Measurements from ENCODE around the gene DPYD. TPM values are rescaled to one million over a fixed set of nuclear protein-coding genes. Genes with fewer than 3 reads are reported as not detected.

DPYD gene
- total and polyA plus RNA-seq, 10 of the 15 experiments (the other 5 are each of a cell fraction or from before 2014, with no cell fraction given): 5.7 to 23.8 (median 10.2) TPM

- BruUV-seq (replicated peaks): no TSS peak
- ChIA-PET SMC1A (ENCODE audit: uncharacterized antibody, unreplicated experiment) (interaction anchor here (0.6 to 1.3 kb wide), 4 partner anchors 29 to 134 kb away, joined by 3 read pairs; no protein-coding TSS in a partner anchor), RAD21 (ENCODE audit: unreplicated experiment) (interaction anchor here (1.1 to 1.5 kb wide), 3 partner anchors 17 to 253 kb away, joined by 3 to 5 read pairs (median 4); no protein-coding TSS in a partner anchor)
Observed at GRCh38 chr1:97271916-97272788, 648.7 kb downstream of the DPYD start.

More at GRCh38 chr1:97271916-97272788, 648.7 kb downstream of the DPYD start:
- H3K4me3 ChIP-seq: no peak overlapping the region
- H3K36me3 ChIP-seq (ENCODE audit: control insufficient read depth in 2 of 2, insufficient read depth in 2 of 2, low read length in 1 of 2): no peaks in the 10 kb centered on the region
- intact Hi-C loops (cut with micrococcal nuclease; ENCODE audit: unreplicated experiment): no loop called here
- ChIA-PET CTCF (interaction anchor here (1.3 to 3.8 kb wide), 2 partner anchors 28 to 254 kb away, joined by 6 to 12 read pairs; no protein-coding TSS in a partner anchor), POLR2A (interaction anchor here (0.6 kb wide), 1 partner anchor 103 kb away, joined by 8 read pairs; no protein-coding TSS in a partner anchor)
- FAIRE-seq (peak; percentile 44), DNase-seq (ENCODE audit: low read depth, low spot score) (no peak), ATAC-seq (peak; percentile 23)
- 0% methylated on average over 6 of the region's 6 CpGs for WGBS (ENCODE audit: insufficient coverage, insufficient replicate concordance, low lambda C conversion rate, missing lambda C conversion rate)
- H4K20me1 ChIP-seq (ENCODE audit: control insufficient read depth, insufficient read depth): no peaks in the 10 kb centered on the region
- no peaks in the 10 kb centered on the region for H3K4me1 ChIP-seq (ENCODE audit: control insufficient read depth, insufficient read depth, low read length)
- H3K79me2 ChIP-seq (ENCODE audit: control insufficient read depth, insufficient read depth, low read length): no peaks in the 10 kb centered on the region
- in situ Hi-C loops (cut with MboI): no loop called here
- no peaks in the 10 kb centered on the region for H3K9me3 ChIP-seq (replicated peaks; ENCODE audit: control insufficient read depth, insufficient read depth, low read length)
- H2AFZ ChIP-seq (ENCODE audit: control insufficient read depth, low read depth, low read length): no peak overlapping the region
- no peak overlapping the region for H3K27ac ChIP-seq (ENCODE audit: control insufficient read depth, insufficient read depth)
- H3K27me3 ChIP-seq (replicated peaks in 1 of 2; ENCODE audit: control insufficient read depth in 2 of 2, insufficient read depth in 2 of 2, low read length in 1 of 2): no peaks in the 10 kb centered on the region
- TF ChIP-seq MTA2 (IDR thresholded peaks at IDR 0.05; ENCODE audit: low read depth) (peak; percentile 72), HSF1 (IDR thresholded peaks at IDR 0.05; ENCODE audit: low read depth, low read length) (no peak), TARDBP (IDR thresholded peaks at IDR 0.05; ENCODE audit: borderline replicate concordance) (no peak), MEF2B (IDR thresholded peaks at IDR 0.05; ENCODE audit: partially characterized antibody, poor library complexity, severe bottlenecking) (peak; percentile 13)
- H3K4me2 ChIP-seq (ENCODE audit: control insufficient read depth, insufficient read depth): no peak overlapping the region
- H3K9ac ChIP-seq (ENCODE audit: control insufficient read depth, insufficient read depth, low read length): no peak overlapping the region

Data from GM12878 (cell line).